ENCODE results near the gene VEZT.

GRCh38 chr12:95191060-95191696 is 26.4 kb upstream of the VEZT start:
- TF ChIP-seq CTCF (IDR thresholded peaks at IDR 0.05) (no peak), EP300 (IDR thresholded peaks at IDR 0.05) (no peak), POLR2A (IDR thresholded peaks at IDR 0.05) (no peak)

All from suprapubic skin (tissue), 3 donors.